Left lung (tissue), 10 donors: ENCODE measurements around the gene NCKAP1. TPM values are rescaled to one million over a fixed set of nuclear protein-coding genes. Genes with fewer than 3 reads are reported as not detected.

Source experiments
- ATAC-seq: fragments of 200-7000 bp; cut with Tn5 transposase; one replicate; pipeline ENCODE4 v1.9.1; 2020; ENCODE audit warnings: moderate library complexity
- DNase-seq, 4 donors: peaks; one replicate each; pipeline ENCODE4 v3.0.0-alpha.2; 2013 to 2020
- H3K27ac ChIP-seq, 2 donors: fragments of 200-600 bp; sonication (generic) in 1 of 2; one replicate each; pipeline versions ENCODE4 v1.5.0 to v1.8.0; 2020 to 2021
- H3K27me3 ChIP-seq, 2 donors: fragments of 200-600 bp; sonication (generic) in 1 of 2; one replicate each; pipeline versions ENCODE4 v1.5.0 to v1.8.0; 2020 to 2021
- H3K36me3 ChIP-seq, 2 donors: fragments of 200-600 bp; sonication (generic) in 1 of 2; one replicate each; pipeline versions ENCODE4 v1.5.0 to v1.8.0; 2020 to 2021
- H3K4me1 ChIP-seq, 2 donors: fragments of 200-600 bp; one replicate each; pipeline ENCODE4 v1.8.0; 2021
- H3K4me3 ChIP-seq, 2 donors: fragments of 200-600 bp; sonication (generic) in 1 of 2; one replicate each; pipeline versions ENCODE4 v1.5.0 to v1.8.0; 2020 to 2021; ENCODE audit warnings: mild to moderate bottlenecking in 1 of 2
- H3K9me3 ChIP-seq, 2 donors: fragments of 200-600 bp; sonication (generic) in 1 of 2; one replicate each; pipeline versions ENCODE4 v1.5.0 to v1.8.0; 2020 to 2021
- CTCF ChIP-seq, 2 donors: fragments of 200-600 bp; sonication (generic) in 1 of 2; IDR thresholded peaks; one replicate each; pipeline versions ENCODE4 v1.5.0 to v1.8.0; 2021; ENCODE audit warnings: antibody characterized with exemption in 2 of 2
- intact Hi-C, 2 donors: fragments of 100-400 bp; cut with DNase I; formaldehyde crosslinking; loops; one replicate each; pipeline versions ENCODE4 v1.11.2 to v1.14.2; 2022
- polyA plus RNA-seq, 6 donors: library from polyadenylated mRNA; unstranded; fragments of 120-200 nt; gene quantifications; one replicate each; pipeline ENCODE4 v1.2.1, GENCODE V29; 2013; ENCODE audit not compliant: insufficient read length in 6 of 6
- total RNA-seq, 2 donors: library from RNA; stranded (reverse); fragmentation: NEBNext Ultra II Directional; extraction: Animal tissue kit (Norgen Biotek cat#: 25700); gene quantifications; one replicate each; pipeline ENCODE4 v1.2.1, GENCODE V29; 2021
- donor health status: DM: no; HTN: yes; CAD: no.
- donor health status: DM: no; HTN: no; CAD: no.

NCKAP1 gene
- total and polyA plus RNA-seq, 8 donors, result 98.3 to 128 (median 117) TPM

GRCh38 chr2:182941121-182941722 is 97.0 kb downstream of the NCKAP1 start:
- Histone ChIP-seq H3K27ac (no peak overlapping the region), H3K27me3 (no peaks in the 10 kb centered on the region), H3K9me3 (no peaks in the 10 kb centered on the region), H3K4me1 (no peaks in the 10 kb centered on the region), H3K36me3 (peaks cover 0 to 7% of the 10 kb centered on the region in 2 donors), H3K4me3 (no peak overlapping the region)
- DNase-seq, result no peak
- no peak for ATAC-seq
- intact Hi-C loops, result no loop called here
- no peak for TF ChIP-seq CTCF (IDR thresholded peaks at IDR 0.05)

GRCh38 chr2:182937870-182938269 is 100.4 kb downstream of the NCKAP1 start:
- no peak for TF ChIP-seq CTCF (IDR thresholded peaks at IDR 0.05)
- Histone ChIP-seq H3K9me3 (no peaks in the 10 kb centered on the region), H3K27me3 (no peaks in the 10 kb centered on the region), H3K4me1 (no peaks in the 10 kb centered on the region), H3K27ac (no peak overlapping the region), H3K4me3 (no peak overlapping the region), H3K36me3 (peaks cover 0 to 18% of the 10 kb centered on the region in 2 donors)
- ATAC-seq (no peak), DNase-seq (no peak)
- intact Hi-C loops, result no loop called here

- no peak overlapping the region for H3K4me3 ChIP-seq
- DNase-seq, result no peak
- no peaks in the 10 kb centered on the region for H3K4me1 ChIP-seq
- no peaks in the 10 kb centered on the region for H3K9me3 ChIP-seq
- peaks cover 0 to 11% of the 10 kb centered on the region in 2 donors for H3K36me3 ChIP-seq
- no peak overlapping the region for H3K27ac ChIP-seq
- no peak for ATAC-seq
- no peaks in the 10 kb centered on the region for H3K27me3 ChIP-seq
- intact Hi-C loops, result no loop called here
- no peak for TF ChIP-seq CTCF (IDR thresholded peaks at IDR 0.05)
Measured at GRCh38 chr2:182933629-182934028, 104.6 kb downstream of the NCKAP1 start.

DNA sequence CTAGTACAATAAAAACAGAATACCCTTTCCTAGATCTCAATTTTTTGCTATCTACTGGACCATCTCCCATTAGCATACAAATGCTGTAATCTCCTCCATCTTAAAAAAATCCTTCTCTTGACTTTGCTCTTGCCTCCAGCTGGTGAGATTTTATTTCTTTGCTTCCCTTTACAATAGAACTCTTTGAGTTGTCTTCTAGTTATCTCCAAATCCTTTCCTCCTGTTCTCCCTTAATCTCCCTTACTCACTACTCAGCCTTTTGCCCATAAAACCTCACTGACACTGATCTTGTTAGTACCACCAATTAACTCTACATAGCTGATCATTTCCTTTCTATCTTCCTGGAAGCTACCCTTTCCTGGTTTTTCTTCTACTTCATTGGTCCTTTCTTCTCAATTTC is 108.3 kb downstream of the NCKAP1 start:
- Histone ChIP-seq H3K4me1 (no peaks in the 10 kb centered on the region), H3K4me3 (no peak overlapping the region), H3K27ac (no peak overlapping the region), H3K9me3 (no peaks in the 10 kb centered on the region), H3K27me3 (no peaks in the 10 kb centered on the region), H3K36me3 (peaks cover 0 to 21% of the 10 kb centered on the region in 2 donors)
- ATAC-seq (no peak), DNase-seq (no peak)
- TF ChIP-seq CTCF (IDR thresholded peaks at IDR 0.05), result no peak
- intact Hi-C loops, result no loop called here

- H3K9me3 ChIP-seq, result no peaks in the 10 kb centered on the region
- DNase-seq (peak in 2 of 4 donors; percentile 63 to 67), ATAC-seq (peak; percentile 26)
- H3K4me3 ChIP-seq, result no peak overlapping the region
- H3K36me3 ChIP-seq, result peaks cover 0 to 19% of the 10 kb centered on the region in 2 donors
- no peak for TF ChIP-seq CTCF (IDR thresholded peaks at IDR 0.05)
- no peak overlapping the region for H3K27ac ChIP-seq
- no peaks in the 10 kb centered on the region for H3K27me3 ChIP-seq
- intact Hi-C loops, result no loop called here
- H3K4me1 ChIP-seq, result no peaks in the 10 kb centered on the region
Measured at GRCh38 chr2:182924306-182924705, 114.0 kb downstream of the NCKAP1 start.
